HepG2 (cell line): ENCODE data around the gene GJB2. TPM values are rescaled to one million over a fixed set of nuclear protein-coding genes. Genes with fewer than 3 reads are reported as not detected.

Experiments used
- ATAC-seq: fragments of 200-7000 bp; cut with Tn5 transposase; 3 replicates; pipeline ENCODE4 v1.9.1; 2020; ENCODE audit warnings: mild to moderate bottlenecking, moderate library complexity
- BruUV-seq: library from RNA; stranded (reverse); fragments of 400-500 nt; replicated peaks from 2 replicates; lab custom pipeline; 2021; lab: Mats Ljungman, UMichigan
- CTCF ChIA-PET: fragments of 300-600 bp; formaldehyde crosslinking; extraction: SDS; loops from one replicate; lab custom pipeline; 2021; ENCODE audit warnings: low total read pairs, inconsistent platforms, low intra/inter-chr PET ratio; lab: Yijun Ruan, JAX
- POLR2A ChIA-PET: fragments of 350-600 bp; sonication (Branson Sonifier 250); formaldehyde crosslinking; loops from one replicate; lab custom pipeline; 2020; ENCODE audit warnings: antibody characterized with exemption, inconsistent platforms; lab: Yijun Ruan, JAX
- DNase-seq: peaks from one replicate; pipeline ENCODE4 v3.0.0-alpha.2; 2015; ENCODE audit warnings: low spot score
- FAIRE-seq: peaks from 3 replicates; lab custom pipeline; 2011; peaks lifted over from hg19 to GRCh38; lab: Jason Lieb, UNC
- H2AFZ ChIP-seq: one replicate; pipeline ENCODE4 v1.6.1; 2011; ENCODE audit warnings: low read length, inconsistent platforms
- H3K27ac ChIP-seq: fragments of 300-600 bp; 3 replicates; pipeline ENCODE4 v1.8.0; 2011; ENCODE audit warnings: mixed run types, mild to moderate bottlenecking, mixed read lengths, low read length, inconsistent platforms; ENCODE audit not compliant: insufficient read depth; ENCODE audit errors: extremely low read length
- H3K27me3 ChIP-seq, 2 experiments: fragments of 200-600 bp in 1 of 2; 2 replicates in 1 of 2; 3 replicates in 1 of 2; pipeline versions ENCODE4 v1.6.0 to v1.8.0; 2011; ENCODE audit warnings: low read length in 2 of 2, mild to moderate bottlenecking in 2 of 2, moderate library complexity in 2 of 2, inconsistent platforms in 1 of 2; ENCODE audit not compliant: insufficient read depth in 2 of 2, control insufficient read depth in 1 of 2
- H3K36me3 ChIP-seq, 2 experiments: fragments of 200-600 bp in 1 of 2; replicated peaks in 1 of 2; 2 replicates in 1 of 2; 3 replicates in 1 of 2; pipeline versions ENCODE4 v1.5.1 to v1.8.0; 2011; ENCODE audit warnings: low read length in 2 of 2, inconsistent platforms in 1 of 2; ENCODE audit not compliant: insufficient read depth in 2 of 2, control insufficient read depth in 1 of 2
- H3K4me1 ChIP-seq: 2 replicates; pipeline ENCODE4 v1.5.1; 2012; ENCODE audit warnings: low read length, inconsistent platforms; ENCODE audit not compliant: insufficient read depth
- H3K4me2 ChIP-seq: 2 replicates; pipeline ENCODE4 v1.6.0; 2011; ENCODE audit warnings: low read depth, low read length, inconsistent platforms
- H3K4me3 ChIP-seq, 3 experiments: fragments of 200-600 bp in 1 of 3; sonication (generic), shearing (Covaris generic) in 1 of 3; replicated peaks in 1 of 3; 2 replicates each; pipeline ENCODE4 v1.5.1; 2011 to 2016; ENCODE audit warnings: low read length in 3 of 3, inconsistent platforms in 2 of 3, low read depth in 2 of 3, mild to moderate bottlenecking in 2 of 3, control low read depth in 1 of 3, mixed read lengths in 1 of 3; ENCODE audit not compliant: insufficient read depth in 1 of 3
- H3K79me2 ChIP-seq: one replicate; pipeline ENCODE4 v1.6.1; 2011; ENCODE audit warnings: low read length, inconsistent platforms; ENCODE audit not compliant: insufficient read depth
- H3K9ac ChIP-seq: 2 replicates; pipeline ENCODE4 v1.6.0; 2011; ENCODE audit warnings: mild to moderate bottlenecking, low read depth, low read length, inconsistent platforms; ENCODE audit not compliant: insufficient read depth
- H3K9me3 ChIP-seq: 2 replicates; pipeline ENCODE4 v1.5.1; 2012; ENCODE audit warnings: mild to moderate bottlenecking, low read length
- H4K20me1 ChIP-seq: 2 replicates; pipeline ENCODE4 v1.6.0; 2011; ENCODE audit warnings: inconsistent platforms, mild to moderate bottlenecking, low read length, moderate library complexity; ENCODE audit not compliant: insufficient read depth
- CTCF ChIP-seq: sonication (generic); formaldehyde crosslinking; IDR thresholded peaks from 2 replicates; pipeline ENCODE4 v1.5.0; 2020; ENCODE audit warnings: mild to moderate bottlenecking, missing genetic modification reagents, moderate library complexity
- HDAC1 ChIP-seq: sonication (generic); formaldehyde crosslinking; IDR thresholded peaks from 2 replicates; pipeline ENCODE4 v1.5.1; 2020; ENCODE audit warnings: mild to moderate bottlenecking, missing genetic modification reagents
- HNRNPLL ChIP-seq: fragments of 200-400 bp; formaldehyde crosslinking; IDR thresholded peaks from 2 replicates; pipeline ENCODE4 v1.6.1; 2017; ENCODE audit warnings: mild to moderate bottlenecking, low read depth, low read length; ENCODE audit not compliant: poor library complexity, severe bottlenecking
- HOXD1 ChIP-seq: sonication (generic); formaldehyde crosslinking; IDR thresholded peaks from 2 replicates; pipeline ENCODE4 v1.5.0; 2020; ENCODE audit warnings: missing genetic modification reagents
- MAFK ChIP-seq, 2 experiments: IDR thresholded peaks in 1 of 2; conservative IDR thresholded peaks in 1 of 2; 2 replicates each; pipeline ENCODE4 v1.6.1; 2011; ENCODE audit warnings: improper control_type of control experiment in 2 of 2, low read length in 2 of 2
- SIX4 ChIP-seq: sonication (generic); formaldehyde crosslinking; IDR thresholded peaks from 2 replicates; pipeline ENCODE4 v1.4.0; 2020; ENCODE audit warnings: missing genetic modification reagents
- TFDP1 ChIP-seq: IDR thresholded peaks from 2 replicates; pipeline ENCODE4 v1.6.1; 2016; ENCODE audit warnings: missing compliant biosample characterization, missing genetic modification reagents, borderline replicate concordance
- ZBTB33 ChIP-seq: sonication (generic); formaldehyde crosslinking; IDR thresholded peaks from 2 replicates; pipeline ENCODE4 v1.4.0; 2020; ENCODE audit warnings: missing genetic modification reagents
- ZNF34 ChIP-seq: sonication (generic); formaldehyde crosslinking; IDR thresholded peaks from 2 replicates; pipeline ENCODE4 v1.4.0; 2020; ENCODE audit warnings: mild to moderate bottlenecking, missing genetic modification reagents, borderline replicate concordance
- ZNF367 ChIP-seq: sonication (generic); formaldehyde crosslinking; IDR thresholded peaks from 2 replicates; pipeline ENCODE4 v1.4.0; 2020; ENCODE audit warnings: missing genetic modification reagents, borderline replicate concordance
- ZNF670 ChIP-seq: sonication (generic); formaldehyde crosslinking; IDR thresholded peaks from 2 replicates; pipeline ENCODE4 v1.8.0; 2022; ENCODE audit warnings: mild to moderate bottlenecking, missing genetic modification reagents, borderline replicate concordance
- ZNF687 ChIP-seq: sonication (generic); formaldehyde crosslinking; IDR thresholded peaks from 2 replicates; pipeline ENCODE4 v1.5.1; 2020; ENCODE audit warnings: mild to moderate bottlenecking, missing genetic modification reagents, moderate library complexity
- ZNF839 ChIP-seq: sonication (generic); formaldehyde crosslinking; IDR thresholded peaks from 2 replicates; pipeline ENCODE4 v1.4.0; 2020; ENCODE audit warnings: missing genetic modification reagents, mild to moderate bottlenecking, borderline replicate concordance
- ZSCAN12 ChIP-seq: sonication (generic); formaldehyde crosslinking; IDR thresholded peaks from 2 replicates; pipeline ENCODE4 v1.9.0; 2021; ENCODE audit warnings: mild to moderate bottlenecking, missing genetic modification reagents
- WGBS: methylation state at CpG from one replicate; pipeline ENCODE4 v1.1.6; 2017; ENCODE audit warnings: low lambda C conversion rate; 5-methylcytosine and 5-hydroxymethylcytosine counted together
- in situ Hi-C: cut with HindIII; loops from 2 replicates; pipeline ENCODE4 v1.10.0; 2017; ENCODE audit warnings: low pct_unique_long_range_greater_than_20kb; ENCODE audit not compliant: extremely low pct_ligation_motif_present
- intact Hi-C: fragments of 100-400 bp; cut with micrococcal nuclease; formaldehyde crosslinking; loops from one replicate; pipeline ENCODE4 v1.10.0; 2022; ENCODE audit not compliant: unreplicated experiment
- polyA plus RNA-seq, 8 experiments: library from polyadenylated mRNA; depleted of rRNA in 3 of 8; stranded (reverse) in 7 of 8; unstranded in 1 of 8; fragments of >200 nt; fragmentation: Illumina TruSeq in 4 of 8; extraction: Trizol in 4 of 8; gene quantifications; 2 replicates each; pipeline versions ENCODE4 v1.2.1 to v1.2.3, GENCODE V29; 2011 to 2016; ENCODE audit warnings: low read depth in 4 of 8, missing spikeins in 1 of 8, mixed read lengths in 1 of 8; ENCODE audit not compliant: insufficient read depth in 1 of 8
- total RNA-seq, 5 experiments: library from RNA; depleted of rRNA; stranded (reverse); fragments of >200 nt; fragmentation: Illumina TruSeq; extraction: Trizol; gene quantifications; 2 replicates each; pipeline ENCODE4 v1.2.3, GENCODE V29; 2016; ENCODE audit warnings: low read depth in 1 of 5

The GJB2 gene
- total and polyA plus RNA-seq, 2 of the 13 experiments (the other 11 are each of a cell fraction or from before 2014, with no cell fraction given), result 0.15 to 0.18 TPM

GRCh38 chr13:20192158-20192835 is 441 bp downstream of the GJB2 start:
- Histone ChIP-seq H3K4me2 (peak overlapping the region; percentile 79), H4K20me1 (no peaks in the 10 kb centered on the region; the same call in 1 of the 2 replicates), H3K27ac (no peak overlapping the region), H3K4me3 (peak overlapping the region; percentile 49 to 70 (median 60)), H3K4me1 (peaks cover 35% of the 10 kb centered on the region), H3K27me3 (peaks cover 4 to 61% of the 10 kb centered on the region in 2 experiments), H3K79me2 (no peaks in the 10 kb centered on the region), H3K9me3 (no peaks in the 10 kb centered on the region), H2AFZ (no peak overlapping the region), H3K36me3 (no peaks in the 10 kb centered on the region), H3K9ac (0 out of 2 replicates have a peak overlapping the region, but pooled peaks have one; percentile 10)
- FAIRE-seq (no peak), ATAC-seq (peak; percentile 46), DNase-seq (no peak)
- ChIA-PET CTCF (no interaction called here), POLR2A (no interaction called here)
- 4% methylated on average over 5 of the region's 73 CpGs for WGBS
- intact Hi-C loops, result no loop called here
- in situ Hi-C loops, result loop anchor here (10.0 kb wide), 1 partner anchor 103 kb away; no protein-coding TSS in a partner anchor
- BruUV-seq, result no TSS peak
- TF ChIP-seq ZBTB33 (no peak), HDAC1 (CRISPR knock-in tag) (peak; percentile 25; the same call in 1 of the 2 replicates), ZNF670 (CRISPR knock-in tag) (0 out of 2 replicates have a peak, but pooled peaks have one; percentile 52), ZNF34 (CRISPR knock-in tag) (no peak), ZNF687 (CRISPR knock-in tag) (peak; percentile 50; the same call in 1 of the 2 replicates), ZNF839 (CRISPR knock-in tag) (no peak), CTCF (CRISPR knock-in tag) (peak; percentile 14; the same call in 1 of the 2 replicates), MAFK (conservative IDR thresholded peaks at IDR 0.05 in 1 of 2, IDR thresholded peaks at IDR 0.05 in 1 of 2; ENCODE audit: low read length in 2 of 2) (no peak), HNRNPLL (peak; percentile 14), ZSCAN12 (CRISPR knock-in tag) (0 out of 2 replicates have a peak, but pooled peaks have one; percentile 18), ZNF367 (no peak), SIX4 (CRISPR knock-in tag) (no peak), HOXD1 (CRISPR knock-in tag) (no peak), TFDP1 (CRISPR knock-in tag) (peak; percentile 8; the same call in 1 of the 2 replicates)
